Activated CD4-positive, alpha-beta T cell treated with anti-CD3 and anti-CD28 coated beads, Interleukin-2, amount 50 U/mL, for 16 hours (primary cell): Measurements from ENCODE around the gene DHX58.
A peak's percentile ranks its signal among the peaks of the same experiment; 100 is the strongest.

Experiments used
- DNase-seq: peaks from one replicate; pipeline ENCODE4 v3.0.0-alpha.2; 2020

The DHX58 gene

GRCh38 chr17:42129109-42129837 lies 16.8 kb upstream of the DHX58 start:
- no peak for DNase-seq

GRCh38 chr17:42127414-42127813 lies 14.9 kb upstream of the DHX58 start:
- no peak for DNase-seq

GRCh38 chr17:42126836-42127235 lies 14.3 kb upstream of the DHX58 start:
- no peak for DNase-seq

- no peak for DNase-seq
Measured at GRCh38 chr17:42125565-42125964, 13.1 kb upstream of the DHX58 start.

GRCh38 chr17:42124256-42124655 lies 11.7 kb upstream of the DHX58 start:
- no peak for DNase-seq

- no peak for DNase-seq
Measured at GRCh38 chr17:42122371-42123303, 10.1 kb upstream of the DHX58 start, which contains the start of gene HSPB9. Gene HSPB9 (plus strand): TSS chr17:42122804. CDS start chr17:42122851, 47 bp downstream.

- peak; percentile 84 for DNase-seq
Measured at GRCh38 chr17:42120770-42121769, 8.6 kb upstream of the DHX58 start, which contains the start of gene KAT2A. Gene KAT2A (minus strand): TSS chr17:42121367. CDS start chr17:42121304, 63 bp downstream.

GRCh38 chr17:42120161-42120769 lies 7.8 kb upstream of the DHX58 start:
- no peak for DNase-seq

GRCh38 chr17:42119301-42119700 lies 6.8 kb upstream of the DHX58 start:
- DNase-seq, result no peak

- DNase-seq, result peak; percentile 42
Measured at GRCh38 chr17:42118545-42118944, 6.0 kb upstream of the DHX58 start.

GRCh38 chr17:42118126-42118510 lies 5.6 kb upstream of the DHX58 start:
- no peak for DNase-seq

GRCh38 chr17:42117397-42118125 lies 5.0 kb upstream of the DHX58 start:
- DNase-seq, result no peak

- peak; percentile 87 for DNase-seq
Measured at GRCh38 chr17:42116705-42117396, 4.3 kb upstream of the DHX58 start.

- DNase-seq, result no peak
Measured at GRCh38 chr17:42114118-42114517, 1.6 kb upstream of the DHX58 start.

GRCh38 chr17:42113293-42114069 lies 967 bp upstream of the DHX58 start:
- no peak for DNase-seq

- peak; percentile 23 for DNase-seq
Measured at GRCh38 chr17:42111871-42112551, 503 bp downstream of the DHX58 start.

- no peak for DNase-seq
Measured at GRCh38 chr17:42111265-42111636, 1.3 kb downstream of the DHX58 start.

- no peak for DNase-seq
Measured at GRCh38 chr17:42110301-42111264, 1.9 kb downstream of the DHX58 start.
